HepG2 (cell line): ENCODE data around the gene ABCC3. TPM values are rescaled to one million over a fixed set of nuclear protein-coding genes. Genes with fewer than 3 reads are reported as not detected.

Source experiments
- ATAC-seq: fragments of 200-7000 bp; cut with Tn5 transposase; 3 replicates; pipeline ENCODE4 v1.9.1; 2020; ENCODE audit warnings: mild to moderate bottlenecking, moderate library complexity
- BruUV-seq: library from RNA; stranded (reverse); fragments of 400-500 nt; replicated peaks from 2 replicates; lab custom pipeline; 2021; lab: Mats Ljungman, UMichigan
- CTCF ChIA-PET: fragments of 300-600 bp; formaldehyde crosslinking; extraction: SDS; loops from one replicate; lab custom pipeline; 2021; ENCODE audit warnings: low total read pairs, inconsistent platforms, low intra/inter-chr PET ratio; lab: Yijun Ruan, JAX
- POLR2A ChIA-PET: fragments of 350-600 bp; sonication (Branson Sonifier 250); formaldehyde crosslinking; loops from one replicate; lab custom pipeline; 2020; ENCODE audit warnings: antibody characterized with exemption, inconsistent platforms; lab: Yijun Ruan, JAX
- DNase-seq: peaks from one replicate; pipeline ENCODE4 v3.0.0-alpha.2; 2015; ENCODE audit warnings: low spot score
- FAIRE-seq: peaks from 3 replicates; lab custom pipeline; 2011; peaks lifted over from hg19 to GRCh38; lab: Jason Lieb, UNC
- H2AFZ ChIP-seq: one replicate; pipeline ENCODE4 v1.6.1; 2011; ENCODE audit warnings: low read length, inconsistent platforms
- H3K27ac ChIP-seq: fragments of 300-600 bp; 3 replicates; pipeline ENCODE4 v1.8.0; 2011; ENCODE audit warnings: mixed run types, mild to moderate bottlenecking, mixed read lengths, low read length, inconsistent platforms; ENCODE audit not compliant: insufficient read depth; ENCODE audit errors: extremely low read length
- H3K27me3 ChIP-seq, 2 experiments: fragments of 200-600 bp in 1 of 2; 2 replicates in 1 of 2; 3 replicates in 1 of 2; pipeline versions ENCODE4 v1.6.0 to v1.8.0; 2011; ENCODE audit warnings: low read length in 2 of 2, mild to moderate bottlenecking in 2 of 2, moderate library complexity in 2 of 2, inconsistent platforms in 1 of 2; ENCODE audit not compliant: insufficient read depth in 2 of 2, control insufficient read depth in 1 of 2
- H3K36me3 ChIP-seq, 2 experiments: fragments of 200-600 bp in 1 of 2; replicated peaks in 1 of 2; 2 replicates in 1 of 2; 3 replicates in 1 of 2; pipeline versions ENCODE4 v1.5.1 to v1.8.0; 2011; ENCODE audit warnings: low read length in 2 of 2, inconsistent platforms in 1 of 2; ENCODE audit not compliant: insufficient read depth in 2 of 2, control insufficient read depth in 1 of 2
- H3K4me1 ChIP-seq: 2 replicates; pipeline ENCODE4 v1.5.1; 2012; ENCODE audit warnings: low read length, inconsistent platforms; ENCODE audit not compliant: insufficient read depth
- H3K4me2 ChIP-seq: 2 replicates; pipeline ENCODE4 v1.6.0; 2011; ENCODE audit warnings: low read depth, low read length, inconsistent platforms
- H3K4me3 ChIP-seq, 3 experiments: fragments of 200-600 bp in 1 of 3; sonication (generic), shearing (Covaris generic) in 1 of 3; replicated peaks in 1 of 3; 2 replicates each; pipeline ENCODE4 v1.5.1; 2011 to 2016; ENCODE audit warnings: low read length in 3 of 3, inconsistent platforms in 2 of 3, low read depth in 2 of 3, mild to moderate bottlenecking in 2 of 3, control low read depth in 1 of 3, mixed read lengths in 1 of 3; ENCODE audit not compliant: insufficient read depth in 1 of 3
- H3K79me2 ChIP-seq: one replicate; pipeline ENCODE4 v1.6.1; 2011; ENCODE audit warnings: low read length, inconsistent platforms; ENCODE audit not compliant: insufficient read depth
- H3K9ac ChIP-seq: 2 replicates; pipeline ENCODE4 v1.6.0; 2011; ENCODE audit warnings: mild to moderate bottlenecking, low read depth, low read length, inconsistent platforms; ENCODE audit not compliant: insufficient read depth
- H3K9me3 ChIP-seq: 2 replicates; pipeline ENCODE4 v1.5.1; 2012; ENCODE audit warnings: mild to moderate bottlenecking, low read length
- H4K20me1 ChIP-seq: 2 replicates; pipeline ENCODE4 v1.6.0; 2011; ENCODE audit warnings: inconsistent platforms, mild to moderate bottlenecking, low read length, moderate library complexity; ENCODE audit not compliant: insufficient read depth
- ATF7-NPFF ChIP-seq: sonication (generic); formaldehyde crosslinking; IDR thresholded peaks from 2 replicates; pipeline ENCODE4 v1.8.1; 2023; ENCODE audit warnings: mild to moderate bottlenecking, low read depth, missing genetic modification reagents, moderate library complexity
- ELF4 ChIP-seq: sonication (generic); formaldehyde crosslinking; IDR thresholded peaks from 2 replicates; pipeline ENCODE4 v1.5.0; 2020; ENCODE audit warnings: missing genetic modification reagents, mild to moderate bottlenecking, moderate library complexity, borderline replicate concordance
- PHB2 ChIP-seq: fragments of 450-650 bp; IDR thresholded peaks from 2 replicates; pipeline ENCODE4 v1.6.1; 2018; ENCODE audit not compliant: partially characterized antibody
- PHF20 ChIP-seq: sonication (generic); formaldehyde crosslinking; IDR thresholded peaks from 2 replicates; pipeline ENCODE4 v1.5.0; 2020; ENCODE audit warnings: mild to moderate bottlenecking, missing genetic modification reagents
- SALL1 ChIP-seq: sonication (generic); formaldehyde crosslinking; IDR thresholded peaks from 2 replicates; pipeline ENCODE4 v1.8.0; 2022; ENCODE audit warnings: mild to moderate bottlenecking, missing genetic modification reagents
- SIX4 ChIP-seq: sonication (generic); formaldehyde crosslinking; IDR thresholded peaks from 2 replicates; pipeline ENCODE4 v1.4.0; 2020; ENCODE audit warnings: missing genetic modification reagents
- SMC3 ChIP-seq: IDR thresholded peaks from 2 replicates; pipeline ENCODE4 v1.6.1; 2011; ENCODE audit warnings: low read length, improper control_type of control experiment
- STAT5B ChIP-seq: sonication (generic); formaldehyde crosslinking; IDR thresholded peaks from 2 replicates; pipeline ENCODE4 v1.4.0; 2020; ENCODE audit warnings: missing genetic modification reagents
- ZC3H4 ChIP-seq: sonication (generic); formaldehyde crosslinking; IDR thresholded peaks from 2 replicates; pipeline ENCODE4 v1.4.0; 2020; ENCODE audit warnings: missing genetic modification reagents, borderline replicate concordance
- ZEB1 ChIP-seq: IDR thresholded peaks from 2 replicates; pipeline ENCODE4 v1.6.1; 2012; ENCODE audit warnings: mild to moderate bottlenecking, low read depth, inconsistent platforms; ENCODE audit not compliant: insufficient replicate concordance
- ZNF251 ChIP-seq: sonication (generic); formaldehyde crosslinking; IDR thresholded peaks from 2 replicates; pipeline ENCODE4 v1.9.0; 2021; ENCODE audit warnings: mild to moderate bottlenecking, missing genetic modification reagents
- ZNF382 ChIP-seq: sonication (generic); formaldehyde crosslinking; IDR thresholded peaks from 2 replicates; pipeline ENCODE4 v1.5.0; 2020; ENCODE audit warnings: missing genetic modification reagents, mild to moderate bottlenecking, borderline replicate concordance
- ZNF468 ChIP-seq: sonication (generic); formaldehyde crosslinking; IDR thresholded peaks from 2 replicates; pipeline ENCODE4 v1.8.0; 2022; ENCODE audit warnings: mild to moderate bottlenecking, moderate library complexity, missing genetic modification reagents
- ZNF772 ChIP-seq: sonication (generic); formaldehyde crosslinking; IDR thresholded peaks from 2 replicates; pipeline ENCODE4 v1.5.0; 2020; ENCODE audit warnings: mild to moderate bottlenecking, missing genetic modification reagents
- ZSCAN20 ChIP-seq: sonication (generic); formaldehyde crosslinking; IDR thresholded peaks from 2 replicates; pipeline ENCODE4 v1.4.0; 2020; ENCODE audit warnings: missing genetic modification reagents, mild to moderate bottlenecking, borderline replicate concordance
- ZSCAN25 ChIP-seq: sonication (generic); formaldehyde crosslinking; IDR thresholded peaks from 2 replicates; pipeline ENCODE4 v1.8.0; 2022; ENCODE audit warnings: mild to moderate bottlenecking, missing genetic modification reagents
- WGBS: methylation state at CpG from one replicate; pipeline ENCODE4 v1.1.6; 2017; ENCODE audit warnings: low lambda C conversion rate; 5-methylcytosine and 5-hydroxymethylcytosine counted together
- in situ Hi-C: cut with HindIII; loops from 2 replicates; pipeline ENCODE4 v1.10.0; 2017; ENCODE audit warnings: low pct_unique_long_range_greater_than_20kb; ENCODE audit not compliant: extremely low pct_ligation_motif_present
- intact Hi-C: fragments of 100-400 bp; cut with micrococcal nuclease; formaldehyde crosslinking; loops from one replicate; pipeline ENCODE4 v1.10.0; 2022; ENCODE audit not compliant: unreplicated experiment
- polyA plus RNA-seq, 8 experiments: library from polyadenylated mRNA; depleted of rRNA in 3 of 8; stranded (reverse) in 7 of 8; unstranded in 1 of 8; fragments of >200 nt; fragmentation: Illumina TruSeq in 4 of 8; extraction: Trizol in 4 of 8; gene quantifications; 2 replicates each; pipeline versions ENCODE4 v1.2.1 to v1.2.3, GENCODE V29; 2011 to 2016; ENCODE audit warnings: low read depth in 4 of 8, missing spikeins in 1 of 8, mixed read lengths in 1 of 8; ENCODE audit not compliant: insufficient read depth in 1 of 8
- total RNA-seq, 5 experiments: library from RNA; depleted of rRNA; stranded (reverse); fragments of >200 nt; fragmentation: Illumina TruSeq; extraction: Trizol; gene quantifications; 2 replicates each; pipeline ENCODE4 v1.2.3, GENCODE V29; 2016; ENCODE audit warnings: low read depth in 1 of 5
- TF ChIP-seq, protein P1 (sequence below), 2 experiments: sonication (generic) in 1 of 2; formaldehyde crosslinking in 1 of 2; IDR thresholded peaks; 2 replicates each; pipeline versions ENCODE4 v1.4.0 to v1.6.1; 2018 to 2020; ENCODE audit warnings: missing genetic modification reagents in 2 of 2, borderline replicate concordance in 1 of 2, low read depth in 1 of 2, mild to moderate bottlenecking in 1 of 2, missing biosample characterization in 1 of 2

The ABCC3 gene
- total and polyA plus RNA-seq, 2 of the 13 experiments (the other 11 are each of a cell fraction or from before 2014, with no cell fraction given), result 25.2 to 50.7 TPM

GRCh38 chr17:50665838-50666237 is 31.2 kb downstream of the ABCC3 start:
- Histone ChIP-seq H3K9me3 (no peaks in the 10 kb centered on the region), H2AFZ (no peak overlapping the region), H4K20me1 (no peaks in the 10 kb centered on the region), H3K4me1 (peaks cover 79% of the 10 kb centered on the region), H3K9ac (no peak overlapping the region), H3K27me3 (no peaks in the 10 kb centered on the region), H3K27ac (no peak overlapping the region), H3K4me2 (no peak overlapping the region), H3K36me3 (no peaks in the 10 kb centered on the region), H3K79me2 (no peaks in the 10 kb centered on the region), H3K4me3 (no peak overlapping the region)
- no TSS peak for BruUV-seq
- 97% methylated on average over 5 of the region's 5 CpGs for WGBS
- DNase-seq (no peak), ATAC-seq (no peak), FAIRE-seq (no peak)
- POLR2A ChIA-PET, result interaction anchor here (1.0 to 7.6 kb wide), 3 partner anchors 19 to 27 kb away, joined by 3 to 85 read pairs (median 3); no protein-coding TSS in a partner anchor
- CTCF ChIA-PET, result no interaction called here
- in situ Hi-C loops (no loop called here), intact Hi-C loops (no loop called here)
- no peak for TF ChIP-seq ELF4 (CRISPR knock-in tag)
- TF ChIP-seq SALL1 (CRISPR knock-in tag), result no peak
- TF ChIP-seq PHF20, result no peak
- no peak for TF ChIP-seq ZNF772 (CRISPR knock-in tag)
- TF ChIP-seq STAT5B (CRISPR knock-in tag), result no peak
- TF ChIP-seq, protein P1, sequence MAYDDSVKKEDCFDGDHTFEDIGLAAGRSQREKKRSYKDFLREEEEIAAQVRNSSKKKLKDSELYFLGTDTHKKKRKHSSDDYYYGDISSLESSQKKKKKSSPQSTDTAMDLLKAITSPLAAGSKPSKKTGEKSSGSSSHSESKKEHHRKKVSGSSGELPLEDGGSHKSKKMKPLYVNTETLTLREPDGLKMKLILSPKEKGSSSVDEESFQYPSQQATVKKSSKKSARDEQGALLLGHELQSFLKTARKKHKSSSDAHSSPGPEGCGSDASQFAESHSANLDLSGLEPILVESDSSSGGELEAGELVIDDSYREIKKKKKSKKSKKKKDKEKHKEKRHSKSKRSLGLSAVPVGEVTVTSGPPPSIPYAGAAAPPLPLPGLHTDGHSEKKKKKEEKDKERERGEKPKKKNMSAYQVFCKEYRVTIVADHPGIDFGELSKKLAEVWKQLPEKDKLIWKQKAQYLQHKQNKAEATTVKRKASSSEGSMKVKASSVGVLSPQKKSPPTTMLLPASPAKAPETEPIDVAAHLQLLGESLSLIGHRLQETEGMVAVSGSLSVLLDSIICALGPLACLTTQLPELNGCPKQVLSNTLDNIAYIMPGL (CRISPR knock-in tag; IDR thresholded peaks at IDR 0.05; ENCODE audit: borderline replicate concordance in 1 of 2, low read depth in 1 of 2), result no peak
- TF ChIP-seq ZNF382 (CRISPR knock-in tag), result no peak
- no peak for TF ChIP-seq ZEB1
- TF ChIP-seq ATF7-NPFF (CRISPR knock-in tag), result no peak
- TF ChIP-seq SIX4 (CRISPR knock-in tag), result no peak
- TF ChIP-seq ZNF468 (CRISPR knock-in tag), result no peak
- TF ChIP-seq PHB2, result no peak
- no peak for TF ChIP-seq ZC3H4
- TF ChIP-seq SMC3, result no peak
- no peak for TF ChIP-seq ZSCAN20 (CRISPR knock-in tag)
- no peak for TF ChIP-seq ZSCAN25 (CRISPR knock-in tag)
- no peak for TF ChIP-seq ZNF251 (CRISPR knock-in tag)
